Tibial artery (tissue), 4 donors: ENCODE results near the gene EDDM3A.

Experiments
- DNase-seq, 2 donors: peaks; one replicate each; pipeline ENCODE4 v3.0.0-alpha.2; 2019
- H3K27ac ChIP-seq, 2 donors: fragments of 200-600 bp; sonication (generic) in 1 of 2; 1 replicate in 1 of 2; 2 replicates in 1 of 2; pipeline ENCODE4 v1.5.1; 2018 to 2019; ENCODE audit warnings: mild to moderate bottlenecking in 1 of 2
- H3K27me3 ChIP-seq, 2 donors: fragments of 200-600 bp; sonication (generic) in 1 of 2; one replicate each; pipeline versions ENCODE4 v1.5.1 to v1.6.0; 2016 to 2019
- H3K36me3 ChIP-seq, 3 donors: fragments of 200-600 bp; sonication (generic) in 2 of 3; one replicate each; pipeline ENCODE4 v1.5.1; 2016 to 2019; ENCODE audit warnings: mild to moderate bottlenecking in 2 of 3
- H3K4me1 ChIP-seq, 4 donors: fragments of 200-600 bp; sonication (generic) in 2 of 4; 1 replicate in 3 of 4; 2 replicates in 1 of 4; pipeline ENCODE4 v1.5.1; 2016 to 2019
- H3K4me3 ChIP-seq, 2 donors: fragments of 200-600 bp; sonication (generic) in 1 of 2; 1 replicate in 1 of 2; 2 replicates in 1 of 2; pipeline ENCODE4 v1.5.1; 2018 to 2019; ENCODE audit warnings: mild to moderate bottlenecking in 2 of 2
- H3K9me3 ChIP-seq, 3 donors: fragments of 200-600 bp; sonication (generic) in 1 of 3; one replicate each; pipeline ENCODE4 v1.5.1; 2016 to 2019
- intact Hi-C: fragments of 100-400 bp; cut with DNase I; formaldehyde crosslinking; loops from one replicate; pipeline ENCODE4 v1.15.0; 2023; ENCODE audit warnings: low total_unique reads
- TF ChIP-seq, protein P1 (sequence below), 2 experiments: fragments of 200-600 bp in 1 of 2; fragments of 450-650 bp in 1 of 2; IDR thresholded peaks; one replicate each; pipeline ENCODE4 v1.5.1; 2017 to 2019; ENCODE audit warnings: antibody characterized with exemption in 2 of 2, mild to moderate bottlenecking in 1 of 2, moderate library complexity in 1 of 2

Gene EDDM3A

GRCh38 chr14:20792556-20792955 lies 46.9 kb downstream of the EDDM3A start:
- Histone ChIP-seq H3K4me3 (no peak overlapping the region), H3K27ac (no peak overlapping the region), H3K36me3 (no peaks in the 10 kb centered on the region), H3K4me1 (no peaks in the 10 kb centered on the region), H3K27me3 (no peaks in the 10 kb centered on the region), H3K9me3 (no peaks in the 10 kb centered on the region)
- TF ChIP-seq, protein P1, sequence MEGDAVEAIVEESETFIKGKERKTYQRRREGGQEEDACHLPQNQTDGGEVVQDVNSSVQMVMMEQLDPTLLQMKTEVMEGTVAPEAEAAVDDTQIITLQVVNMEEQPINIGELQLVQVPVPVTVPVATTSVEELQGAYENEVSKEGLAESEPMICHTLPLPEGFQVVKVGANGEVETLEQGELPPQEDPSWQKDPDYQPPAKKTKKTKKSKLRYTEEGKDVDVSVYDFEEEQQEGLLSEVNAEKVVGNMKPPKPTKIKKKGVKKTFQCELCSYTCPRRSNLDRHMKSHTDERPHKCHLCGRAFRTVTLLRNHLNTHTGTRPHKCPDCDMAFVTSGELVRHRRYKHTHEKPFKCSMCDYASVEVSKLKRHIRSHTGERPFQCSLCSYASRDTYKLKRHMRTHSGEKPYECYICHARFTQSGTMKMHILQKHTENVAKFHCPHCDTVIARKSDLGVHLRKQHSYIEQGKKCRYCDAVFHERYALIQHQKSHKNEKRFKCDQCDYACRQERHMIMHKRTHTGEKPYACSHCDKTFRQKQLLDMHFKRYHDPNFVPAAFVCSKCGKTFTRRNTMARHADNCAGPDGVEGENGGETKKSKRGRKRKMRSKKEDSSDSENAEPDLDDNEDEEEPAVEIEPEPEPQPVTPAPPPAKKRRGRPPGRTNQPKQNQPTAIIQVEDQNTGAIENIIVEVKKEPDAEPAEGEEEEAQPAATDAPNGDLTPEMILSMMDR (IDR thresholded peaks at IDR 0.05): no peak
- intact Hi-C loops: no loop called here
- no peak for DNase-seq

- Histone ChIP-seq H3K4me1 (peaks cover 0 to 3% (median 0%) of the 10 kb centered on the region in 4 donors), H3K36me3 (no peaks in the 10 kb centered on the region), H3K27me3 (peaks cover 0 to 5% of the 10 kb centered on the region in 2 donors), H3K4me3 (no peak overlapping the region), H3K9me3 (no peaks in the 10 kb centered on the region), H3K27ac (no peak overlapping the region)
- intact Hi-C loops: no loop called here
- TF ChIP-seq, protein P1 (IDR thresholded peaks at IDR 0.05): no peak
- DNase-seq: no peak
These were observed 49.1 kb downstream of the EDDM3A start for GRCh38 chr14:20794644-20795369.

DNA sequence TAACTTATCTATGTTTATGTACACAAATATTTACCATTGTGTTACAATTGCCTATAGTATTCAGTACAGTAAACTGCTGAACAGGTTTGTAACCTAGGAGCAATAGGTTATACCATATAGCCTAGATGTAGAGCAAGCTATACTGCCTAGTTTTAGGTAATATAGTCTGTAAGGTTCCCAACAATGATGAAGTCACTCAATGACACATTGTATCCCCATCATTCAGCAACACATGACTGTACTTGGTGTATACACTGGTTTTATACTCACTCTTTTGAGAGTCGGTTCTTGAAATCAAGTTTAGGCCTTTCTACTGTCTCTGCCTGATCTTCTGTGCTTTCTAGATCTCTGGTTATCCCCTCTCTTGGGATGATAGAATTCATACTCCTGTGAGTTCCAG lies 51.5 kb downstream of the EDDM3A start:
- no peak overlapping the region for H3K27ac ChIP-seq
- H3K27me3 ChIP-seq: peaks cover 0 to 8% of the 10 kb centered on the region in 2 donors
- no peaks in the 10 kb centered on the region for H3K36me3 ChIP-seq
- TF ChIP-seq, protein P1 (IDR thresholded peaks at IDR 0.05): no peak
- no peak for DNase-seq
- peaks cover 0 to 7% (median 0%) of the 10 kb centered on the region in 4 donors for H3K4me1 ChIP-seq
- H3K4me3 ChIP-seq: no peak overlapping the region
- H3K9me3 ChIP-seq: no peaks in the 10 kb centered on the region
- intact Hi-C loops: no loop called here
